ENCODE measurements around the gene LRBA. TPM values are rescaled to one million over a fixed set of nuclear protein-coding genes. Genes with fewer than 3 reads are reported as not detected.
"Not testable (repeated sequence)": the region's sequence is repeated elsewhere in the genome, so short reads cannot be mapped to it uniquely, and the experiment has no call there.

Gene LRBA
- total RNA-seq, 3 donors from 2014 or later = 26.9 to 138 (median 93.7) TPM

GRCh38 chr4:151029537-151029936, 14.5 kb upstream of the LRBA start:
- Histone ChIP-seq H3K4me3 (no peak overlapping the region), H3K9me3 (no peaks in the 10 kb centered on the region), H3K36me3 (no peaks in the 10 kb centered on the region), H3K4me1 (no peaks in the 10 kb centered on the region), H3K27ac (no peak overlapping the region), H3K27me3 (no peaks in the 10 kb centered on the region)
- TF ChIP-seq POLR2AphosphoS5 (IDR thresholded peaks at IDR 0.05) = no peak
- TF ChIP-seq, protein P1, sequence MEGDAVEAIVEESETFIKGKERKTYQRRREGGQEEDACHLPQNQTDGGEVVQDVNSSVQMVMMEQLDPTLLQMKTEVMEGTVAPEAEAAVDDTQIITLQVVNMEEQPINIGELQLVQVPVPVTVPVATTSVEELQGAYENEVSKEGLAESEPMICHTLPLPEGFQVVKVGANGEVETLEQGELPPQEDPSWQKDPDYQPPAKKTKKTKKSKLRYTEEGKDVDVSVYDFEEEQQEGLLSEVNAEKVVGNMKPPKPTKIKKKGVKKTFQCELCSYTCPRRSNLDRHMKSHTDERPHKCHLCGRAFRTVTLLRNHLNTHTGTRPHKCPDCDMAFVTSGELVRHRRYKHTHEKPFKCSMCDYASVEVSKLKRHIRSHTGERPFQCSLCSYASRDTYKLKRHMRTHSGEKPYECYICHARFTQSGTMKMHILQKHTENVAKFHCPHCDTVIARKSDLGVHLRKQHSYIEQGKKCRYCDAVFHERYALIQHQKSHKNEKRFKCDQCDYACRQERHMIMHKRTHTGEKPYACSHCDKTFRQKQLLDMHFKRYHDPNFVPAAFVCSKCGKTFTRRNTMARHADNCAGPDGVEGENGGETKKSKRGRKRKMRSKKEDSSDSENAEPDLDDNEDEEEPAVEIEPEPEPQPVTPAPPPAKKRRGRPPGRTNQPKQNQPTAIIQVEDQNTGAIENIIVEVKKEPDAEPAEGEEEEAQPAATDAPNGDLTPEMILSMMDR (IDR thresholded peaks at IDR 0.05) = no peak
- TF ChIP-seq POLR2A (IDR thresholded peaks at IDR 0.05) = no peak
- intact Hi-C loops (cut with DNase I; ENCODE audit: low total_unique reads) = no loop called here
- no peak for DNase-seq (ENCODE audit: low spot score in 2 of 2)

DNA sequence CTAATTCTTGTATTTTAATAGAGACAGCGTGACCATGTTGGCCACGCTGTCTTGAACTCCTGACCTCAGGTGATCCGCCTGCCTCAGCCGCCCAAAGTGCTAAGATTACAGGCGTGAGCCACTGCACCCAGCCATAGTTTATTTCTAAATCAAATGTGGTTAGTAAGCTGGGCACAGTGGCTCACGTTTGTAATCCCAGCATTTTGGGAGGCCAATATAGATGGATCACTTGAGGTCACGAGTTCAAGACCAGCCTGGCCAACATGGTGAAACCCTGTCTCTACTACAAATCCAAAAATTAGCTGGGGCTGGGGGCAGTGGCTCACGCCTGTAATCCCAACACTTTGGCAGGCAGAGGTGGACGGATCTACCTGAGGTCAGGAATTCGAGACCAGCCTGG, 13.9 kb upstream of the LRBA start:
- H3K4me1 ChIP-seq; H3K36me3 ChIP-seq; DNase-seq (ENCODE audit: low spot score in 2 of 2); H3K4me3 ChIP-seq; H3K27ac ChIP-seq; H3K9me3 ChIP-seq; H3K27me3 ChIP-seq; intact Hi-C loops (cut with DNase I; ENCODE audit: low total_unique reads): not testable (repeated sequence)

DNA sequence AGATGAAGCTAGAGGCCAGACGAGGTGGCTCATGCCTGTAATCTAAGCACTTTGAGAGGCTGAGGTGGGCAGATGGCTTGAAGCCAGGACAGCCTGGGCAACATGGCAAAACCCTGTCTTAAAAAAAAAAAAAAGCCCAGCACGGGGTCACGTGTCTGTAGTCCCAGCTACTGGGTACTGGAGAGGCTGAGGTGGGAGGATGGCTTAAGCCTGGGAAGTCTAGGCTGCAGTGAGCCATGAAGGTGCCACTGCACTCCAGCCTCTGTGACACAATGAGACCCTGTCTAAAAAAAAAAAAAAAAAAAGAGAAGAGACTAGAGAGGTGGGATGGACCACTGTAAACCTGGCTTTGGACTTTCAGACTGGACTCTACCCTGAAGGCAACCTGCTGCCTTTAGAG, 10.7 kb upstream of the LRBA start:
- Histone ChIP-seq H3K4me1 (no peaks in the 10 kb centered on the region), H3K36me3 (no peaks in the 10 kb centered on the region)
- intact Hi-C loops (cut with DNase I; ENCODE audit: low total_unique reads) = no loop called here

DNA sequence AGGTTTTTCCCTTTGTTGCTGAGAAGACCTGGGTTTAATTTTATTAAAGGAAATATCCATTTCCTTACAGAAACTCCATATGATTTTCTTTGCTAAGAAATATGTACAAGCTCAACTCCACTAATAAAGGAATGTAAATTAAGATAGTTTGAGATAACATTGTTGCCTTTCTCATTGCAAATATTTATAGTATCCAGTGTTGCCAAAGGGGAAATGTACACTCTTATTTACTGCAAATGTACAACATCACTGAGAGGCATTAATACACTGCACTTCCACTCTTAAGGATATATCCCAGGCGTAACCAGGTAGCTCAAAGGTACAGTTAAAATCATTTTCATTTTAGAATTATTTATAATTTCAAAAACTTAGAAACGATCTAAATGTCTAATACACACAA, 7.5 kb upstream of the LRBA start:
- Histone ChIP-seq H3K27me3 (no peaks in the 10 kb centered on the region), H3K4me3 (no peak overlapping the region), H3K9me3 (no peaks in the 10 kb centered on the region), H3K36me3 (no peaks in the 10 kb centered on the region), H3K4me1 (no peaks in the 10 kb centered on the region), H3K27ac (no peak overlapping the region)
- intact Hi-C loops (cut with DNase I; ENCODE audit: low total_unique reads) = no loop called here
- no peak for DNase-seq (ENCODE audit: low spot score in 2 of 2)
- TF ChIP-seq POLR2A (IDR thresholded peaks at IDR 0.05) (no peak), POLR2AphosphoS5 (IDR thresholded peaks at IDR 0.05) (no peak)
- TF ChIP-seq, protein P1 (IDR thresholded peaks at IDR 0.05) = no peak

More for the DNA sequence above, 10.7 kb upstream of the LRBA start:
- no peak overlapping the region for H3K4me3 ChIP-seq
- TF ChIP-seq, protein P1 (IDR thresholded peaks at IDR 0.05) = no peak
- no peak for TF ChIP-seq POLR2AphosphoS5 (IDR thresholded peaks at IDR 0.05)
- TF ChIP-seq POLR2A (IDR thresholded peaks at IDR 0.05) = no peak
- no peaks in the 10 kb centered on the region for H3K9me3 ChIP-seq
- no peak for DNase-seq (ENCODE audit: low spot score in 2 of 2)
- no peaks in the 10 kb centered on the region for H3K27me3 ChIP-seq
- no peak overlapping the region for H3K27ac ChIP-seq

- DNase-seq (ENCODE audit: low spot score in 2 of 2) = no peak
- Histone ChIP-seq H3K27me3 (no peaks in the 10 kb centered on the region), H3K27ac (no peak overlapping the region), H3K9me3 (no peaks in the 10 kb centered on the region), H3K4me1 (no peaks in the 10 kb centered on the region), H3K36me3 (no peaks in the 10 kb centered on the region), H3K4me3 (no peak overlapping the region)
- intact Hi-C loops (cut with DNase I; ENCODE audit: low total_unique reads) = no loop called here
- TF ChIP-seq POLR2AphosphoS5 (IDR thresholded peaks at IDR 0.05) = no peak
- TF ChIP-seq POLR2A (IDR thresholded peaks at IDR 0.05) = no peak
- TF ChIP-seq, protein P1 (IDR thresholded peaks at IDR 0.05) = no peak
These were observed 6.7 kb upstream of the LRBA start for GRCh38 chr4:151021637-151022334.

Data from breast epithelium (tissue), 4 donors.